Smooth muscle cell (in vitro differentiated cells): Measurements from ENCODE around the gene DZIP1L. TPM values are rescaled to one million over a fixed set of nuclear protein-coding genes. Genes with fewer than 3 reads are reported as not detected.
A peak's percentile ranks its signal among the peaks of the same experiment; 100 is the strongest.

Experiments used
- DNase-seq: peaks from one replicate; lab custom pipeline; 2025; ENCODE audit not compliant: unreplicated experiment; lab: John Stamatoyannopoulos, UW
- H2AFZ ChIP-seq: fragments of 200-600 bp; sonication (generic); 2 replicates; pipeline ENCODE4 v1.6.0; 2016; ENCODE audit warnings: antibody characterized with exemption, low read depth, mild to moderate bottlenecking
- H3F3A ChIP-seq: fragments of 200-600 bp; sonication (generic); 2 replicates; pipeline ENCODE4 v1.6.0; 2017; ENCODE audit warnings: antibody characterized with exemption, low read depth
- H3K27ac ChIP-seq: fragments of 200-600 bp; sonication (generic); 2 replicates; pipeline ENCODE4 v1.5.1; 2016; ENCODE audit warnings: low read depth, mild to moderate bottlenecking
- H3K27me3 ChIP-seq: fragments of 200-600 bp; sonication (generic); 2 replicates; pipeline ENCODE4 v1.6.1; 2016; ENCODE audit warnings: low read depth, mild to moderate bottlenecking
- H3K36me3 ChIP-seq: fragments of 200-600 bp; sonication (generic); 2 replicates; pipeline ENCODE4 v1.5.1; 2016; ENCODE audit warnings: low read depth
- H3K4me1 ChIP-seq: fragments of 200-600 bp; sonication (generic); 2 replicates; pipeline ENCODE4 v1.5.1; 2016; ENCODE audit warnings: low read depth
- H3K4me2 ChIP-seq: fragments of 200-600 bp; sonication (generic); 2 replicates; pipeline ENCODE4 v1.6.0; 2016; ENCODE audit warnings: mild to moderate bottlenecking
- H3K4me3 ChIP-seq: fragments of 200-600 bp; sonication (generic); 2 replicates; pipeline ENCODE4 v1.5.1; 2016; ENCODE audit warnings: mild to moderate bottlenecking
- H3K79me2 ChIP-seq: fragments of 200-600 bp; sonication (generic); 2 replicates; pipeline ENCODE4 v1.6.0; 2016; ENCODE audit warnings: low read depth, mild to moderate bottlenecking
- H3K9ac ChIP-seq: fragments of 200-600 bp; sonication (generic); 2 replicates; pipeline ENCODE4 v1.6.0; 2016; ENCODE audit warnings: low read depth
- H3K9me3 ChIP-seq: fragments of 200-600 bp; sonication (generic); replicated peaks from 2 replicates; pipeline ENCODE4 v1.5.1; 2016; ENCODE audit warnings: low read depth
- H4K20me1 ChIP-seq: fragments of 200-600 bp; sonication (generic); 2 replicates; pipeline ENCODE4 v1.6.0; 2016; ENCODE audit warnings: low read depth
- CTCF ChIP-seq: fragments of 200-600 bp; sonication (generic); IDR thresholded peaks from 2 replicates; pipeline ENCODE4 v1.5.1; 2017; ENCODE audit warnings: borderline replicate concordance, mild to moderate bottlenecking, antibody characterized with exemption; ENCODE audit not compliant: insufficient read depth, poor library complexity, severe bottlenecking
- WGBS: methylation state at CpG from one replicate; pipeline ENCODE4 v1.1.7; 2016; ENCODE audit warnings: low lambda C conversion rate; 5-methylcytosine and 5-hydroxymethylcytosine counted together
- polyA plus RNA-seq: library from polyadenylated mRNA; unstranded; fragments of >200 nt; fragmentation: Nextera tagmentation; extraction: Ambion mirVana; gene quantifications from 2 replicates; pipeline ENCODE4 v1.2.1, GENCODE V29; 2016
- total RNA-seq: library from RNA; depleted of rRNA; stranded (reverse); fragments of >200 nt; gene quantifications from 2 replicates; pipeline ENCODE4 v1.2.3, GENCODE V29; 2014

Gene DZIP1L
- total and polyA plus RNA-seq, 2 experiments from 2014 or later: 7.8 to 29.9 TPM

GRCh38 chr3:138079901-138080300 is 35.5 kb downstream of the DZIP1L start:
- Histone ChIP-seq H3K4me1 (no peaks in the 10 kb centered on the region), H2AFZ (no peak overlapping the region), H3K27ac (peak overlapping the region; percentile 79), H3K4me3 (no peak overlapping the region), H3K36me3 (no peaks in the 10 kb centered on the region), H3K9me3 (no peaks in the 10 kb centered on the region), H3F3A (peaks cover 27% of the 10 kb centered on the region), H4K20me1 (peaks cover 5% of the 10 kb centered on the region), H3K9ac (no peak overlapping the region), H3K4me2 (no peak overlapping the region), H3K27me3 (no peaks in the 10 kb centered on the region), H3K79me2 (peaks cover 5% of the 10 kb centered on the region)
- no peak for DNase-seq
- TF ChIP-seq CTCF: no peak
- WGBS: 91% methylated on average over 5 of the region's 5 CpGs

GRCh38 chr3:138078901-138079344 is 36.5 kb downstream of the DZIP1L start:
- no peak for DNase-seq
- Histone ChIP-seq H2AFZ (no peak overlapping the region), H3K4me3 (no peak overlapping the region), H3K4me1 (no peaks in the 10 kb centered on the region), H3K9ac (peak overlapping the region; percentile 30), H4K20me1 (peaks cover 5% of the 10 kb centered on the region), H3K79me2 (peaks cover 7% of the 10 kb centered on the region), H3K27me3 (no peaks in the 10 kb centered on the region), H3K4me2 (peak overlapping the region; percentile 23), H3K27ac (peak overlapping the region; percentile 79), H3K36me3 (no peaks in the 10 kb centered on the region), H3K9me3 (no peaks in the 10 kb centered on the region), H3F3A (peaks cover 18% of the 10 kb centered on the region)
- TF ChIP-seq CTCF: no peak
- WGBS: 10% methylated on average over 1 of the region's 1 CpG

GRCh38 chr3:138078096-138078495 is 37.3 kb downstream of the DZIP1L start:
- no peak for TF ChIP-seq CTCF
- H3K27me3 ChIP-seq: no peaks in the 10 kb centered on the region
- no peak overlapping the region for H3K4me2 ChIP-seq
- H3K4me3 ChIP-seq: no peak overlapping the region
- H3K9me3 ChIP-seq: no peaks in the 10 kb centered on the region
- H2AFZ ChIP-seq: no peak overlapping the region
- H3K9ac ChIP-seq: peak overlapping the region; percentile 30
- H3K4me1 ChIP-seq: no peaks in the 10 kb centered on the region
- peaks cover 9% of the 10 kb centered on the region for H3F3A ChIP-seq
- H4K20me1 ChIP-seq: peaks cover 5% of the 10 kb centered on the region
- H3K79me2 ChIP-seq: peaks cover 7% of the 10 kb centered on the region
- H3K27ac ChIP-seq: peak overlapping the region; percentile 79
- H3K36me3 ChIP-seq: no peaks in the 10 kb centered on the region
- no peak for DNase-seq
- WGBS: 82% methylated on average over 4 of the region's 4 CpGs

GRCh38 chr3:138072796-138073195 is 42.6 kb downstream of the DZIP1L start:
- H3K36me3 ChIP-seq: no peaks in the 10 kb centered on the region
- H3K4me3 ChIP-seq: no peak overlapping the region
- H3K9me3 ChIP-seq: no peaks in the 10 kb centered on the region
- peaks cover 7% of the 10 kb centered on the region for H3K79me2 ChIP-seq
- H3K4me1 ChIP-seq: no peaks in the 10 kb centered on the region
- no peaks in the 10 kb centered on the region for H3K27me3 ChIP-seq
- H3K9ac ChIP-seq: no peak overlapping the region
- H3F3A ChIP-seq: no peaks in the 10 kb centered on the region
- H4K20me1 ChIP-seq: no peaks in the 10 kb centered on the region
- no peak overlapping the region for H3K4me2 ChIP-seq
- no peak overlapping the region for H3K27ac ChIP-seq
- no peak overlapping the region for H2AFZ ChIP-seq
- DNase-seq: no peak
- TF ChIP-seq CTCF: no peak
- WGBS: 85% methylated on average over 8 of the region's 8 CpGs
